ENCODE data around the gene IFITM5. TPM values are rescaled to one million over a fixed set of nuclear protein-coding genes. Genes with fewer than 3 reads are reported as not detected.
"Not testable (repeated sequence)": the region's sequence is repeated elsewhere in the genome, so short reads cannot be mapped to it uniquely, and the experiment has no call there.

Gene IFITM5
- total RNA-seq, 1 donor from 2014 or later: not detected

GRCh38 chr11:312092-312816 lies 12.9 kb upstream of the IFITM5 start:
- no peak for DNase-seq

- DNase-seq: not testable (repeated sequence)
Observed at GRCh38 chr11:311013-311748, 11.9 kb upstream of the IFITM5 start.

- not testable (repeated sequence) for DNase-seq
Observed at GRCh38 chr11:309979-310572, 10.8 kb upstream of the IFITM5 start.

- not testable (repeated sequence) for DNase-seq
Observed at GRCh38 chr11:308740-309665, 9.7 kb upstream of the IFITM5 start.

- DNase-seq: peak; percentile 87
Observed at GRCh38 chr11:307766-308708, 8.7 kb upstream of the IFITM5 start, which contains the start of gene IFITM2. Gene IFITM2, plus strand, starts transcription at chr11:307816. Its CDS starts 377 bp downstream, at chr11:308193.

GRCh38 chr11:306645-307371 lies 7.5 kb upstream of the IFITM5 start:
- no peak for DNase-seq

- DNase-seq: no peak
Observed at GRCh38 chr11:305844-306211, 6.5 kb upstream of the IFITM5 start.

- peak; percentile 82 for DNase-seq
Observed at GRCh38 chr11:304915-305843, 5.9 kb upstream of the IFITM5 start.

- no peak for DNase-seq
Observed at GRCh38 chr11:304061-304506, 4.8 kb upstream of the IFITM5 start.

- no peak for DNase-seq
Observed at GRCh38 chr11:303363-303762, 4.0 kb upstream of the IFITM5 start.

GRCh38 chr11:299951-300735 lies 817 bp upstream of the IFITM5 start:
- DNase-seq: no peak

- DNase-seq: no peak
Observed at GRCh38 chr11:298406-299065, 790 bp downstream of the IFITM5 start.

GRCh38 chr11:297586-298405 lies 1.5 kb downstream of the IFITM5 start:
- DNase-seq: no peak

- DNase-seq: no peak
Observed at GRCh38 chr11:297051-297585, 2.2 kb downstream of the IFITM5 start.

- no peak for DNase-seq
Observed at GRCh38 chr11:296171-297050, 2.9 kb downstream of the IFITM5 start.
